Muscle of arm (tissue), 12 donors: ENCODE results near the gene FAM78A. TPM values are rescaled to one million over a fixed set of nuclear protein-coding genes. Genes with fewer than 3 reads are reported as not detected.

ENCODE experiments used
- DNase-seq: peaks from one replicate; pipeline ENCODE4 v3.0.0-alpha.2; 2013
- polyA plus RNA-seq, 12 donors: library from polyadenylated mRNA; unstranded; fragments of 120-200 nt; gene quantifications; one replicate each; pipeline ENCODE4 v1.2.1, GENCODE V29; 2013; ENCODE audit not compliant: insufficient read length in 12 of 12

Gene FAM78A
- polyA plus RNA-seq, 12 donors = 17.1 to 46.7 (median 32.3) TPM; not detected in 1

GRCh38 chr9:131304676-131305355, 28.5 kb upstream of the FAM78A start:
- no peak for DNase-seq

- no peak for DNase-seq
These were observed 27.3 kb upstream of the FAM78A start for GRCh38 chr9:131303381-131304321.

- DNase-seq = no peak
These were observed 26.1 kb upstream of the FAM78A start for GRCh38 chr9:131302244-131303075.

- DNase-seq = no peak
These were observed 24.1 kb upstream of the FAM78A start for GRCh38 chr9:131300444-131300843.

- DNase-seq = no peak
These were observed 23.6 kb upstream of the FAM78A start for GRCh38 chr9:131299961-131300347.

GRCh38 chr9:131299346-131299960, 23.1 kb upstream of the FAM78A start:
- DNase-seq = no peak

- no peak for DNase-seq
These were observed 22.5 kb upstream of the FAM78A start for GRCh38 chr9:131298816-131299215.

GRCh38 chr9:131298341-131298740, 22.0 kb upstream of the FAM78A start:
- no peak for DNase-seq

GRCh38 chr9:131297903-131298302, 21.6 kb upstream of the FAM78A start:
- DNase-seq = no peak

GRCh38 chr9:131296906-131297500, 20.7 kb upstream of the FAM78A start:
- no peak for DNase-seq

- DNase-seq = no peak
These were observed 20.1 kb upstream of the FAM78A start for GRCh38 chr9:131296460-131296859.

- no peak for DNase-seq
These were observed 16.6 kb upstream of the FAM78A start for GRCh38 chr9:131292937-131293336.

- DNase-seq = no peak
These were observed 15.5 kb upstream of the FAM78A start for GRCh38 chr9:131291795-131292315.

GRCh38 chr9:131290767-131291370, 14.6 kb upstream of the FAM78A start:
- no peak for DNase-seq

GRCh38 chr9:131290036-131290766, 13.9 kb upstream of the FAM78A start:
- peak; percentile 33 for DNase-seq

- DNase-seq = peak; percentile 78
These were observed 13.2 kb upstream of the FAM78A start, which contains the start of gene PLPP7 for GRCh38 chr9:131289301-131290035. TSS of gene PLPP7 (plus strand) at chr9:131289723. CDS start at chr9:131289998, 275 bp downstream.

GRCh38 chr9:131288217-131288616, 11.9 kb upstream of the FAM78A start:
- DNase-seq = no peak

GRCh38 chr9:131287359-131287758, 11.0 kb upstream of the FAM78A start:
- no peak for DNase-seq

GRCh38 chr9:131284856-131285255, 8.5 kb upstream of the FAM78A start:
- no peak for DNase-seq
